K562 (cell line): ENCODE data around the gene ZEB2. TPM values are rescaled to one million over a fixed set of nuclear protein-coding genes. Genes with fewer than 3 reads are reported as not detected.

Source experiments
- ATF1 ChIP-seq, 2 experiments: fragments of 450-650 bp in 1 of 2; IDR thresholded peaks; 2 replicates each; pipeline ENCODE4 v1.6.1; 2016; ENCODE audit warnings: missing compliant biosample characterization in 1 of 2, missing genetic modification characterization in 1 of 2
- CBX8 ChIP-seq: fragments of 200-600 bp; sonication (generic); IDR thresholded peaks from 2 replicates; pipeline ENCODE4 v1.6.1; 2012; ENCODE audit warnings: borderline replicate concordance, mixed run types, low read depth, mild to moderate bottlenecking, moderate library complexity, mixed read lengths, low read length, control low read depth, inconsistent platforms; ENCODE audit not compliant: poor library complexity, severe bottlenecking; ENCODE audit errors: extremely low read depth
- CXXC5 ChIP-seq: fragments of 250-450 bp; sonication (Bioruptor Pico); IDR thresholded peaks from 2 replicates; pipeline ENCODE4 v1.8.0; 2022; ENCODE audit warnings: inconsistent platforms, mild to moderate bottlenecking, moderate library complexity
- DACH1 ChIP-seq: fragments of 450-650 bp; IDR thresholded peaks from 2 replicates; pipeline ENCODE4 v1.6.1; 2018; ENCODE audit not compliant: partially characterized antibody
- ESRRA ChIP-seq: fragments of 450-650 bp; IDR thresholded peaks from 2 replicates; pipeline ENCODE4 v1.6.1; 2014; ENCODE audit warnings: low read depth, mild to moderate bottlenecking, moderate library complexity, borderline replicate concordance
- FIP1L1 ChIP-seq: fragments of 200-400 bp; formaldehyde crosslinking; IDR thresholded peaks from 2 replicates; pipeline ENCODE4 v1.6.1; 2018; ENCODE audit warnings: mild to moderate bottlenecking, low read depth, low read length; ENCODE audit not compliant: poor library complexity, severe bottlenecking
- FOXK2 ChIP-seq, 2 experiments: fragments of 450-650 bp; IDR thresholded peaks in 1 of 2; conservative IDR thresholded peaks in 1 of 2; 2 replicates each; pipeline ENCODE4 v1.6.1; 2016; ENCODE audit warnings: low read depth in 2 of 2, mild to moderate bottlenecking in 1 of 2
- NR4A1 ChIP-seq, 2 experiments: fragments of 250-450 bp in 1 of 2; fragments of 450-650 bp in 1 of 2; sonication (Bioruptor Pico) in 1 of 2; IDR thresholded peaks; 2 replicates each; pipeline versions ENCODE4 v1.4.0 to v1.6.1; 2016 to 2020; ENCODE audit warnings: mild to moderate bottlenecking in 2 of 2, missing compliant biosample characterization in 1 of 2, missing genetic modification characterization in 1 of 2, moderate library complexity in 1 of 2
- PTTG1 ChIP-seq: fragments of 450-650 bp; IDR thresholded peaks from 2 replicates; pipeline ENCODE4 v1.6.1; 2016; ENCODE audit warnings: low read depth, mild to moderate bottlenecking, missing genetic modification characterization, missing compliant biosample characterization
- SP1 ChIP-seq: sonication (generic); formaldehyde crosslinking; IDR thresholded peaks from 2 replicates; pipeline ENCODE4 v1.8.1; 2022; ENCODE audit warnings: mild to moderate bottlenecking, missing genetic modification reagents
- ZFP1 ChIP-seq: fragments of 450-650 bp; formaldehyde crosslinking; IDR thresholded peaks from 2 replicates; pipeline ENCODE4 v1.4.0; 2020; ENCODE audit warnings: mild to moderate bottlenecking, mixed read lengths
- ZNF507 ChIP-seq: conservative IDR thresholded peaks from 2 replicates; pipeline ENCODE4 v1.6.1; 2017; ENCODE audit warnings: missing genetic modification characterization, missing compliant biosample characterization
- ZNF764 ChIP-seq: fragments of 250-450 bp; sonication (Bioruptor Pico); IDR thresholded peaks from 2 replicates; pipeline ENCODE4 v1.4.0; 2020; ENCODE audit warnings: low read depth, mild to moderate bottlenecking, moderate library complexity
- polyA plus RNA-seq, 8 experiments: library from polyadenylated mRNA; depleted of rRNA in 4 of 8; stranded (reverse) in 5 of 8; unstranded in 3 of 8; fragments of >200 nt; fragmentation: Nextera tagmentation in 2 of 8; fragmentation: Illumina TruSeq in 1 of 8; extraction: Ambion mirVana in 2 of 8; extraction: Trizol in 1 of 8; gene quantifications; 2 replicates each; pipeline versions ENCODE4 v1.2.1 to v1.2.3, GENCODE V29; 2011 to 2014; ENCODE audit warnings: inconsistent platforms in 1 of 8, missing spikeins in 1 of 8
- total RNA-seq, 7 experiments: library from RNA; depleted of rRNA in 6 of 7; stranded (reverse); fragments of >200 nt in 6 of 7; fragmentation: Illumina TruSeq in 2 of 7; extraction: Trizol in 2 of 7; gene quantifications; 2 replicates each; pipeline versions ENCODE4 v1.2.1 to v1.2.3, GENCODE V29; 2011 to 2021; ENCODE audit warnings: low replicate concordance in 1 of 7
- TF ChIP-seq, protein P1 (sequence below): fragments of 250-450 bp; sonication (Bioruptor Pico); IDR thresholded peaks from 2 replicates; pipeline ENCODE4 v1.8.0; 2022; ENCODE audit warnings: inconsistent platforms
- TF ChIP-seq, protein P2 (sequence below): fragments of 250-450 bp; sonication (Bioruptor Pico); IDR thresholded peaks from 2 replicates; pipeline ENCODE4 v1.5.0; 2021; ENCODE audit warnings: mild to moderate bottlenecking, borderline replicate concordance
- TF ChIP-seq, protein P3 (sequence below): fragments of 450-650 bp; IDR thresholded peaks from 2 replicates; pipeline ENCODE4 v1.6.1; 2017; ENCODE audit warnings: antibody characterized with exemption, mild to moderate bottlenecking

Gene ZEB2
- total and polyA plus RNA-seq, 9 of the 15 experiments (the other 6 are each of a cell fraction or from before 2014, with no cell fraction given) = 15.1 to 113 (median 72.3) TPM

DNA sequence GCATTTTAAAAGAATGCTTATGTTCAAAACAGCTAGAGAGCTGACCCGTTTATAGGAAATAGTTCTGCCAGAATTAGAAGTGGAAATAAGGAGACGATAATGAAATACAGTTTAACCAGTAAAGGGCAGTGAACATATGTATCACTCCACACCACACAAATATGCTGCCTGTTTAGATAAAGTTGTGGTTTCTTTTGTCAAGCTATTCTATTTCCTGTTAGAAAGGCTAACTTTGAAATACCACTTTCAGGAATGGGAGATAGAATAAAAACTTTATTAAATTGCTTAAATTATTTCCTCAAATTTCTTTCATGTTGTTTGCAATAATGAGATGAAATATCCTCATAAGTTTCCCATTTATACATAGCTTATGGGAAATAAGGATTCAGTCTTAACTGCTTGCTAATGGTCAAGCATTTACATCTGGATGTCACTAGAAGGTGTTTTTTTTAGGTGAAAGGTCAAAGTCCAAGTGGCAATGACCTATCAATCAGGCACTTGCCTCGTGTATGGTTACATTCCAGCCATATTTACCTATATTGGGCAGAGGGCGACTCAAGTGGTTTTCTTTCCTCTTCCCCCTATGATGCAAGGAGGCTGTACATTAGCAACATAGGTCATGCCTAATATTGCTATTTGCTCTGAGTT lies 148.9 kb downstream of the ZEB2 start (continued):
- TF ChIP-seq ESRRA = peak; percentile 52; the same call in 1 of the 2 replicates
- TF ChIP-seq ATF1 (CRISPR knock-in tag; IDR thresholded peaks at IDR 0.05) = no peak
- TF ChIP-seq ATF1 (tag; IDR thresholded peaks at IDR 0.05) = peak; percentile 31; the same call in 1 of the 2 replicates
- no peak for TF ChIP-seq SP1 (CRISPR knock-in tag)
- TF ChIP-seq, protein P1, sequence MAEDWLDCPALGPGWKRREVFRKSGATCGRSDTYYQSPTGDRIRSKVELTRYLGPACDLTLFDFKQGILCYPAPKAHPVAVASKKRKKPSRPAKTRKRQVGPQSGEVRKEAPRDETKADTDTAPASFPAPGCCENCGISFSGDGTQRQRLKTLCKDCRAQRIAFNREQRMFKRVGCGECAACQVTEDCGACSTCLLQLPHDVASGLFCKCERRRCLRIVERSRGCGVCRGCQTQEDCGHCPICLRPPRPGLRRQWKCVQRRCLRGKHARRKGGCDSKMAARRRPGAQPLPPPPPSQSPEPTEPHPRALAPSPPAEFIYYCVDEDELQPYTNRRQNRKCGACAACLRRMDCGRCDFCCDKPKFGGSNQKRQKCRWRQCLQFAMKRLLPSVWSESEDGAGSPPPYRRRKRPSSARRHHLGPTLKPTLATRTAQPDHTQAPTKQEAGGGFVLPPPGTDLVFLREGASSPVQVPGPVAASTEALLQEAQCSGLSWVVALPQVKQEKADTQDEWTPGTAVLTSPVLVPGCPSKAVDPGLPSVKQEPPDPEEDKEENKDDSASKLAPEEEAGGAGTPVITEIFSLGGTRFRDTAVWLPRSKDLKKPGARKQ = no peak
- TF ChIP-seq, protein P2, sequence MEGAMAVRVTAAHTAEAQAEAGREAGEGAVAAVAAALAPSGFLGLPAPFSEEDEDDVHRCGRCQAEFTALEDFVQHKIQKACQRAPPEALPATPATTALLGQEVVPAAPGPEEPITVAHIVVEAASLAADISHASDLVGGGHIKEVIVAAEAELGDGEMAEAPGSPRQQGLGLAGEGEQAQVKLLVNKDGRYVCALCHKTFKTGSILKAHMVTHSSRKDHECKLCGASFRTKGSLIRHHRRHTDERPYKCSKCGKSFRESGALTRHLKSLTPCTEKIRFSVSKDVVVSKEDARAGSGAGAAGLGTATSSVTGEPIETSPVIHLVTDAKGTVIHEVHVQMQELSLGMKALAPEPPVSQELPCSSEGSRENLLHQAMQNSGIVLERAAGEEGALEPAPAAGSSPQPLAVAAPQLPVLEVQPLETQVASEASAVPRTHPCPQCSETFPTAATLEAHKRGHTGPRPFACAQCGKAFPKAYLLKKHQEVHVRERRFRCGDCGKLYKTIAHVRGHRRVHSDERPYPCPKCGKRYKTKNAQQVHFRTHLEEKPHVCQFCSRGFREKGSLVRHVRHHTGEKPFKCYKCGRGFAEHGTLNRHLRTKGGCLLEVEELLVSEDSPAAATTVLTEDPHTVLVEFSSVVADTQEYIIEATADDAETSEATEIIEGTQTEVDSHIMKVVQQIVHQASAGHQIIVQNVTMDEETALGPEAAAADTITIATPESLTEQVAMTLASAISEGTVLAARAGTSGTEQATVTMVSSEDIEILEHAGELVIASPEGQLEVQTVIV = no peak
- TF ChIP-seq, protein P3, sequence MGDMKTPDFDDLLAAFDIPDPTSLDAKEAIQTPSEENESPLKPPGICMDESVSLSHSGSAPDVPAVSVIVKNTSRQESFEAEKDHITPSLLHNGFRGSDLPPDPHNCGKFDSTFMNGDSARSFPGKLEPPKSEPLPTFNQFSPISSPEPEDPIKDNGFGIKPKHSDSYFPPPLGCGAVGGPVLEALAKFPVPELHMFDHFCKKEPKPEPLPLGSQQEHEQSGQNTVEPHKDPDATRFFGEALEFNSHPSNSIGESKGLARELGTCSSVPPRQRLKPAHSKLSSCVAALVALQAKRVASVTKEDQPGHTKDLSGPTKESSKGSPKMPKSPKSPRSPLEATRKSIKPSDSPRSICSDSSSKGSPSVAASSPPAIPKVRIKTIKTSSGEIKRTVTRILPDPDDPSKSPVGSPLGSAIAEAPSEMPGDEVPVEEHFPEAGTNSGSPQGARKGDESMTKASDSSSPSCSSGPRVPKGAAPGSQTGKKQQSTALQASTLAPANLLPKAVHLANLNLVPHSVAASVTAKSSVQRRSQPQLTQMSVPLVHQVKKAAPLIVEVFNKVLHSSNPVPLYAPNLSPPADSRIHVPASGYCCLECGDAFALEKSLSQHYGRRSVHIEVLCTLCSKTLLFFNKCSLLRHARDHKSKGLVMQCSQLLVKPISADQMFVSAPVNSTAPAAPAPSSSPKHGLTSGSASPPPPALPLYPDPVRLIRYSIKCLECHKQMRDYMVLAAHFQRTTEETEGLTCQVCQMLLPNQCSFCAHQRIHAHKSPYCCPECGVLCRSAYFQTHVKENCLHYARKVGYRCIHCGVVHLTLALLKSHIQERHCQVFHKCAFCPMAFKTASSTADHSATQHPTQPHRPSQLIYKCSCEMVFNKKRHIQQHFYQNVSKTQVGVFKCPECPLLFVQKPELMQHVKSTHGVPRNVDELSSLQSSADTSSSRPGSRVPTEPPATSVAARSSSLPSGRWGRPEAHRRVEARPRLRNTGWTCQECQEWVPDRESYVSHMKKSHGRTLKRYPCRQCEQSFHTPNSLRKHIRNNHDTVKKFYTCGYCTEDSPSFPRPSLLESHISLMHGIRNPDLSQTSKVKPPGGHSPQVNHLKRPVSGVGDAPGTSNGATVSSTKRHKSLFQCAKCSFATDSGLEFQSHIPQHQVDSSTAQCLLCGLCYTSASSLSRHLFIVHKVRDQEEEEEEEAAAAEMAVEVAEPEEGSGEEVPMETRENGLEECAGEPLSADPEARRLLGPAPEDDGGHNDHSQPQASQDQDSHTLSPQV = peak; percentile 62
- no peak for TF ChIP-seq CXXC5 (CRISPR knock-in tag)
- no peak for TF ChIP-seq NR4A1 (CRISPR knock-in tag; IDR thresholded peaks at IDR 0.05)
- TF ChIP-seq NR4A1 (tag; IDR thresholded peaks at IDR 0.05) = no peak
- no peak for TF ChIP-seq ZFP1 (CRISPR knock-in tag)
- TF ChIP-seq CBX8 = no peak
- TF ChIP-seq DACH1 = peak; percentile 13
- TF ChIP-seq FOXK2 (conservative IDR thresholded peaks at IDR 0.05 in 1 of 2, IDR thresholded peaks at IDR 0.05 in 1 of 2; ENCODE audit: low read depth in 2 of 2) = peak; percentile 12 to 44; a peak in 2 of 4 replicates
- TF ChIP-seq ZNF764 (CRISPR knock-in tag) = no peak
- TF ChIP-seq FIP1L1 = no peak
- 0 out of 2 replicates have a peak, but pooled peaks have one; percentile 17 for TF ChIP-seq PTTG1 (tag)
- TF ChIP-seq ZNF507 (tag) = no peak
